ENCODE results near the gene TBC1D4. TPM values are rescaled to one million over a fixed set of nuclear protein-coding genes. Genes with fewer than 3 reads are reported as not detected.
A peak's percentile ranks its signal among the peaks of the same experiment; 100 is the strongest.

Gene TBC1D4
- total RNA-seq, 1 donor from 2014 or later: 26.1 TPM

DNA sequence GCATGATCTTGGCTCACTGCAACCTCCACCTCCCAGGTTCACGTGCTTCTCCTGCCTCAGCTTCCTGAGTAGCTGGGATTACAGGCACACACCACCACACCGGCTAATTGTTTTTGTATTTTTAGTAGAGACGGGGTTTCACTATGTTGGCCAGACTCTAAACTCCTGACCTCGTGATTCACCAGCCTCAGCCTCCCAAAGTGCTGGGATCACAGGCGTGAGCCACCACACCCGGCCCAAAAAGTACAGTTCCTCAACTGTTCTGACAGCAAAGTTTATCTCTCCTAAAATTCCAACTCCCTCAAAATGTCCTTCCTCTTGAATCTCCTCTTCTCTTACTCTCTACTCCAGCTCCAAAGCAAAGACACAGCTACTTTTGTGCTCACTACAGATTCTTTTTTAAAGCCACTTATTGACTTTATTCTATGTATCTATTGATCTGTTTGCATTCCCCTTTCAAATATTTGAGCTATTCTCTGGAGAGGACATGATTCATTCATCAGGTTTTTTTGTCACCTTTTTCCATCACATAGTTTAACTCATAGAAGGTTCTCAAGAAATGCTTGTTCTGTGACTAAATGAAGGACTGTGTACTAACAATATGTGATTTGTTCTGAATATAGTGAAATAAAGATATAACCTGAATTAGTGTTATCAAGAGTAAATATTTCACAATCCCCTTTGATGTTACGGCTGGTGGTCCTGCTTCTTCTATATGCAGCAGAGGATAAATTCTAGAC is 142.2 kb downstream of the TBC1D4 start:
- intact Hi-C loops (cut with DNase I): no loop called here
- no peaks in the 10 kb centered on the region for H3K4me1 ChIP-seq
- no peak for DNase-seq
- no peak overlapping the region for H3K27ac ChIP-seq
- H3K36me3 ChIP-seq: peaks cover 13% of the 10 kb centered on the region
- TF ChIP-seq, protein P1, sequence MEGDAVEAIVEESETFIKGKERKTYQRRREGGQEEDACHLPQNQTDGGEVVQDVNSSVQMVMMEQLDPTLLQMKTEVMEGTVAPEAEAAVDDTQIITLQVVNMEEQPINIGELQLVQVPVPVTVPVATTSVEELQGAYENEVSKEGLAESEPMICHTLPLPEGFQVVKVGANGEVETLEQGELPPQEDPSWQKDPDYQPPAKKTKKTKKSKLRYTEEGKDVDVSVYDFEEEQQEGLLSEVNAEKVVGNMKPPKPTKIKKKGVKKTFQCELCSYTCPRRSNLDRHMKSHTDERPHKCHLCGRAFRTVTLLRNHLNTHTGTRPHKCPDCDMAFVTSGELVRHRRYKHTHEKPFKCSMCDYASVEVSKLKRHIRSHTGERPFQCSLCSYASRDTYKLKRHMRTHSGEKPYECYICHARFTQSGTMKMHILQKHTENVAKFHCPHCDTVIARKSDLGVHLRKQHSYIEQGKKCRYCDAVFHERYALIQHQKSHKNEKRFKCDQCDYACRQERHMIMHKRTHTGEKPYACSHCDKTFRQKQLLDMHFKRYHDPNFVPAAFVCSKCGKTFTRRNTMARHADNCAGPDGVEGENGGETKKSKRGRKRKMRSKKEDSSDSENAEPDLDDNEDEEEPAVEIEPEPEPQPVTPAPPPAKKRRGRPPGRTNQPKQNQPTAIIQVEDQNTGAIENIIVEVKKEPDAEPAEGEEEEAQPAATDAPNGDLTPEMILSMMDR (IDR thresholded peaks at IDR 0.05): no peak
- no peaks in the 10 kb centered on the region for H3K9me3 ChIP-seq
- no peak for ATAC-seq
- no peaks in the 10 kb centered on the region for H3K27me3 ChIP-seq
- no peak overlapping the region for H3K4me3 ChIP-seq

DNA sequence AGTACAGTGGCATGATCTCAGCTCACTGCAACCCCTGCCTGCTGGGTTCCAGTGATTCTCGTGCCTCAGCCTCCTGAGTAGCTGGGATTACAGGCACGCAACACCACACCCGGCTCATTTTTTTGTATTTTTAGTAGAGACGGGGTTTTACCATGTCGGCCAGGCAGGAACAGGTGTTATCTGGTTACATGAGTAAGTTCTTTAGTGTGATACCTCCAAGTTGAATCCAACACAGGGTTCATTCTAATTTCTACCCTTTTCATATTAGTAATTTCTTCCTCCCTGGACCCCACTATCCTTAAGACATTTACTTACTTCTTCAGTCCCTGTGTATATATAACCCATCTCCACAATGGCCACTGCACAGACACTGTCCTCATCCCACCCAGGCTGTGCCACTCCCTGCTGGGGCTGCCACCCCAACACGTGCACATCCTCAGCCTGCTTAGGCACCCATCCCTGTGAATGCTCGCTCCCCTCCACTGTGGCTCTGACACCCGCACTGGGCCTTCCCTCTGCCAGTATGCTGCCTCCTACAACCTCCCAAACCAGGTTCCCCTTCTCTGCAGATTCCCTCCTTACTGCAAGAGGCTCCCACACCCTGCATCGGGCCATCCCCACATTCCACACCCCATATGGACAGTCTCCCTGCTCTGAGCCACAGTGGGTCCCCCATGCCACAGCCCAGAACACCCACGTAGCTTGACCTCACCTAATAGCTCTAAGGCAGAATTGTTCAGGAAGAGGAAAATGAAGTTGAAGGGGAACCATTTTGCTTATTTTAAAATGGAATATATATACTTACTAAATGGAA is 147.1 kb downstream of the TBC1D4 start:
- Histone ChIP-seq H3K9me3 (no peaks in the 10 kb centered on the region), H3K4me1 (no peaks in the 10 kb centered on the region), H3K27me3 (no peaks in the 10 kb centered on the region), H3K27ac (no peak overlapping the region), H3K4me3 (no peak overlapping the region), H3K36me3 (peaks cover 13% of the 10 kb centered on the region)
- peak; percentile 27 for ATAC-seq
- TF ChIP-seq, protein P1 (IDR thresholded peaks at IDR 0.05): no peak
- no peak for DNase-seq
- intact Hi-C loops (cut with DNase I): no loop called here

DNA sequence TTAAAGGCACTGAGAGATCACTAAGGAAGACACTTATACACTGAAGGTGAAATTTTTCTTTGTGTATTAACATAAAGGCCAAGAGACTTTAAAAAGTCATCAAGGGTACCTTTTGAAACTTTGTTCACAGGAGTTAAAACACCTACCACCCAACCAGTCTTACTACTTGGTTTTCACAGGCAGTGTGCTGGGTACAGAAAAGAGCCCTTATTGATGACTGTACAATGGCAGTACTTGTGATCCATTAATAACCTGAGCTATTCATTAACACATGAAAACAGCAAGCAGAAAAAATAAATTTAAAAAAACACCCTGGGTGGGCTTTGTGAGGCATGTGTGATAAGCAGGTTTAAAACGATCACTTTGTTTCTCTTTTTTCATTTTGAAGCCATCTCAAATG is 148.9 kb downstream of the TBC1D4 start:
- intact Hi-C loops (cut with DNase I): no loop called here
- DNase-seq (no peak), ATAC-seq (no peak)
- no peak overlapping the region for H3K4me3 ChIP-seq
- H3K36me3 ChIP-seq: peaks cover 13% of the 10 kb centered on the region
- no peaks in the 10 kb centered on the region for H3K27me3 ChIP-seq
- no peak overlapping the region for H3K27ac ChIP-seq
- no peaks in the 10 kb centered on the region for H3K9me3 ChIP-seq
- H3K4me1 ChIP-seq: no peaks in the 10 kb centered on the region
- TF ChIP-seq, protein P1 (IDR thresholded peaks at IDR 0.05): no peak

DNA sequence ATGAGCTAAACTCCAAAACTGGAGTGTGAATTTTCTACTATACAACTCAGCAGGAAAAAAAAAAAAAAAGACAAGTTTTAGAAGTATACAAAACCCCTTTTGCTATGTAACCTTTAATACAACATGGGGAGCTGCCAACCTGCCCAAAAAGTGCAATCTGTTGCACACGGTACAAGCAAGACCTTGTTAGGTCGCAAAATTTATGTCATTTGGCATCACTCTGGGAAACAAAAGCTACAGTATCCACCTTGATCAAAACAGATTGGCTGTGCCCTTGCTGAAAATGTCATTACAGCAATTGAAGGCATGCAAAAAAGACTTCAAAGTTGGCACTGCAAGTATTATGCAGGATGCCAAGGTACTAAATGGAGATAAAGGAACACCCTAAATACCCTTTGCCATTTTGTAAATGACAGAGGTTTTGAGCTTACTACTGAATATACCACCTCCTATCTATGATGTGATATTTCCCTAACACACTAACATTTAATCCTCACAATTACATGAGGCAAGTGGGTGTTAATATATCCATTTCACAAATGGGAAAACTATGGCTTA is 150.1 kb downstream of the TBC1D4 start:
- H3K36me3 ChIP-seq: peaks cover 13% of the 10 kb centered on the region
- no peaks in the 10 kb centered on the region for H3K27me3 ChIP-seq
- H3K9me3 ChIP-seq: no peaks in the 10 kb centered on the region
- no peaks in the 10 kb centered on the region for H3K4me1 ChIP-seq
- ATAC-seq (no peak), DNase-seq (no peak)
- TF ChIP-seq, protein P1 (IDR thresholded peaks at IDR 0.05): no peak
- H3K27ac ChIP-seq: no peak overlapping the region
- no peak overlapping the region for H3K4me3 ChIP-seq
- intact Hi-C loops (cut with DNase I): no loop called here

DNA sequence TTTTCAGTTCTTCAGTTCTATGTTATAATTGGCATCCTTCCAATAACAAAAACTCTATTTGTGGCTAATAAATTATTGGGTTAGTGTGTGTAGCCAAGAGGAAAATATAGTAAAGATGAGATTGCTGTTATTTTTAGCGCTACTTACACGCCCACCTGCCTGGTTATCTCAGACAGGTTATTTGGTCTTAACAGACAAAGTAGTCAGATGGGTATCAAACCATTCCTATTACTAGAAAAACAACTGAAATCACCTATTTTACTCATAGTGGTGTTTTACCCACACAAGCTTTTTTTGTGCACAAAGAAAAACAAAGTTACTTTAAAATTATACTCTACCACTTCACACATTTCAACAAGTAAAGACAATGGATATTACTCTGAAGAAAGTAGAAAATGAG is 151.2 kb downstream of the TBC1D4 start:
- no peaks in the 10 kb centered on the region for H3K9me3 ChIP-seq
- H3K27ac ChIP-seq: no peak overlapping the region
- peaks cover 5% of the 10 kb centered on the region for H3K36me3 ChIP-seq
- no peak for DNase-seq
- no peaks in the 10 kb centered on the region for H3K4me1 ChIP-seq
- TF ChIP-seq, protein P1 (IDR thresholded peaks at IDR 0.05): no peak
- no peaks in the 10 kb centered on the region for H3K27me3 ChIP-seq
- H3K4me3 ChIP-seq: no peak overlapping the region
- intact Hi-C loops (cut with DNase I): no loop called here
- no peak for ATAC-seq
